Left cardiac atrium (tissue), 4 donors: ENCODE measurements around the gene ALPI. TPM values are rescaled to one million over a fixed set of nuclear protein-coding genes. Genes with fewer than 3 reads are reported as not detected.

Experiments used
- ATAC-seq, 2 donors: fragments of 200-7000 bp; cut with Tn5 transposase; one replicate each; pipeline ENCODE4 v1.9.1; 2020; ENCODE audit warnings: mild to moderate bottlenecking in 2 of 2, moderate library complexity in 2 of 2
- DNase-seq: peaks from one replicate; pipeline ENCODE4 v3.0.0-alpha.2; 2020
- intact Hi-C, 2 donors: fragments of 100-400 bp; cut with DNase I; formaldehyde crosslinking; loops; one replicate each; pipeline versions ENCODE4 v1.14.1 to v1.15.1; 2022 to 2023
- total RNA-seq, 2 donors: library from RNA; stranded (reverse); fragmentation: NEBNext Ultra II Directional; extraction: Animal tissue kit (Norgen Biotek cat#: 25700); gene quantifications; one replicate each; pipeline ENCODE4 v1.2.1, GENCODE V29; 2021
- donor health status: DM: no; HTN: yes; CAD: no.
- donor health status: DM: no; HTN: yes; CAD: no; lungs with severe emphysema.
- donor health status: DM: yes; HTN: yes; CAD: no.
- donor health status: Dilated cardiomyopathy.

The ALPI gene
- total RNA-seq, 2 donors from 2014 or later = not detected

GRCh38 chr2:232505856-232506255 lies 49.9 kb downstream of the ALPI start:
- ATAC-seq (no peak), DNase-seq (no peak)
- intact Hi-C loops = no loop called here

- ATAC-seq (no peak), DNase-seq (no peak)
- intact Hi-C loops = no loop called here
Observed at GRCh38 chr2:232506709-232507108, 50.8 kb downstream of the ALPI start.

- DNase-seq (no peak), ATAC-seq (no peak)
- intact Hi-C loops = no loop called here
Observed at GRCh38 chr2:232508251-232508650, 52.3 kb downstream of the ALPI start.

Other genes starting within 250 kb of the ALPI start
- not detected for gene ALPP, start 77.4 kb upstream of the ALPI start, total RNA-seq
- not detected for gene ALPG, start 49.3 kb upstream of the ALPI start, total RNA-seq
- under 1 TPM; 0.26 to 0.47 TPM for gene ECEL1, start 31.7 kb downstream of the ALPI start, total RNA-seq
- gene PRSS56, start 64.2 kb downstream of the ALPI start, total RNA-seq = under 1 TPM in 1 of 2 donors, not detected in 1; 0.16 TPM
- gene CHRND, start 70.0 kb downstream of the ALPI start, total RNA-seq = under 1 TPM in 1 of 2 donors, not detected in 1; 0.35 TPM
- gene CHRNG, start 83.5 kb downstream of the ALPI start, total RNA-seq = not detected
- 1 to 10 TPM; 2.0 to 2.8 TPM for gene TIGD1, start 94.4 kb downstream of the ALPI start, total RNA-seq
- gene EIF4E2, start 94.5 kb downstream of the ALPI start, total RNA-seq = 10 to 100 TPM; 45.8 to 48.5 TPM
- 10 to 100 TPM; 16.9 to 19.3 TPM for gene EFHD1, start 177.5 kb downstream of the ALPI start, total RNA-seq
- 10 to 100 TPM; 53.5 to 57.4 TPM for gene GIGYF2, start 241.2 kb downstream of the ALPI start, total RNA-seq